Esophagus squamous epithelium (tissue), 4 donors: ENCODE measurements around the gene NRXN3.

Source experiments
- POLR2A ChIP-seq, 4 donors: fragments of 450-650 bp; IDR thresholded peaks; one replicate each; pipeline ENCODE4 v1.6.1; 2017; ENCODE audit warnings: antibody characterized with exemption in 4 of 4, mild to moderate bottlenecking in 4 of 4, moderate library complexity in 3 of 4
- TF ChIP-seq, protein P1 (sequence below), 6 experiments: fragments of 450-650 bp in 4 of 6; fragments of 200-600 bp in 2 of 6; sonication (generic) in 2 of 6; IDR thresholded peaks; one replicate each; pipeline ENCODE4 v1.5.1; 2016 to 2019; ENCODE audit warnings: antibody characterized with exemption in 6 of 6, mild to moderate bottlenecking in 4 of 6, moderate library complexity in 4 of 6

DNA sequence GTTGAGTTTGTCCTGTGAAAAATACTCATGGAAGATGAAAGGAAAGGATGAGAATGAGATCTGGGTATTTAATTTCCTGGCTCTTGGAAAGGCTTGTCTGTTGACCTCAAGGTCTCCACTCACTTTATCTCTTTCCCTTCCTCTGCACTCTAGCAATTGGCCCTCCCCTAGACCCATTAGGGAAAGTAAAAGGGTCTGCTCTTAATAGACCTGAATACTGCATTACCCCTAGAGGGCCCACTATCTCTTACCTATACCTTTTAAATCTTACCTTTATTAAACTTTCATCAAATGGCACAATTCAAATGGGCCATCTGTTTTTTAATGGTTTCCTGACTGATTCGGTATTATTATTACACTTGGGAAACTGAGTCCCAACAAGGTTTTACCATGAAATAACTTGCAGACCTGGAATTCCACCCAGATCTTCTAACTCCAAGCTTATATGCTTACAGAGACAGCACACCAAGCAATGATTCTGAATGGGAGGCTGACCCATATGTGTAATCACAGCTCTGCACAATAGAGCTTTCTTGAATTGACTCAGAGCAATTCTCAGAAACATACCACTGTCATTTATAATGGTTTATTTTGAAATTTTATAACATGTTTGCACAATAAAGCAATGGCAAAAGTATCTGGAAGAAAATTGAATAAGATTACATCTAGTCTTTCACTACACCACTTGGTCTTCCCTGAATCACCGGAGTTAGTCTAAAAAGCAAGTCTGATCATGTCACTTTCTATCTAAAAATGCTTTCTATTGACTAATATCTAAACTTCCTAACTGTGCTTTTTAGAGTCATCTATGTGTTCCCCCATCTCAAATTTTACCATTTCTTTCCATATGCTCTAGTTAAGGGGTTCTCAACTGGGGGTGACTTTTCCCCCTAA is 618.5 kb downstream of the NRXN3 start:
- TF ChIP-seq, protein P1, sequence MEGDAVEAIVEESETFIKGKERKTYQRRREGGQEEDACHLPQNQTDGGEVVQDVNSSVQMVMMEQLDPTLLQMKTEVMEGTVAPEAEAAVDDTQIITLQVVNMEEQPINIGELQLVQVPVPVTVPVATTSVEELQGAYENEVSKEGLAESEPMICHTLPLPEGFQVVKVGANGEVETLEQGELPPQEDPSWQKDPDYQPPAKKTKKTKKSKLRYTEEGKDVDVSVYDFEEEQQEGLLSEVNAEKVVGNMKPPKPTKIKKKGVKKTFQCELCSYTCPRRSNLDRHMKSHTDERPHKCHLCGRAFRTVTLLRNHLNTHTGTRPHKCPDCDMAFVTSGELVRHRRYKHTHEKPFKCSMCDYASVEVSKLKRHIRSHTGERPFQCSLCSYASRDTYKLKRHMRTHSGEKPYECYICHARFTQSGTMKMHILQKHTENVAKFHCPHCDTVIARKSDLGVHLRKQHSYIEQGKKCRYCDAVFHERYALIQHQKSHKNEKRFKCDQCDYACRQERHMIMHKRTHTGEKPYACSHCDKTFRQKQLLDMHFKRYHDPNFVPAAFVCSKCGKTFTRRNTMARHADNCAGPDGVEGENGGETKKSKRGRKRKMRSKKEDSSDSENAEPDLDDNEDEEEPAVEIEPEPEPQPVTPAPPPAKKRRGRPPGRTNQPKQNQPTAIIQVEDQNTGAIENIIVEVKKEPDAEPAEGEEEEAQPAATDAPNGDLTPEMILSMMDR (IDR thresholded peaks at IDR 0.05), result no peak
- no peak for TF ChIP-seq POLR2A (IDR thresholded peaks at IDR 0.05)
